HUDEP-2 (cell line): ENCODE results near the gene COL4A3.
"Not testable (repeated sequence)": the region's sequence is repeated elsewhere in the genome, so short reads cannot be mapped to it uniquely, and the experiment has no call there.

Experiments
- DNase-seq, 76 experiments: peaks; one replicate each; lab custom pipeline; 2025; ENCODE audit not compliant: unreplicated experiment in 76 of 76; lab: John Stamatoyannopoulos, UW

The COL4A3 gene

GRCh38 chr2:227154986-227155774, 9.2 kb upstream of the COL4A3 start:
- DNase-seq, result no peak

DNA sequence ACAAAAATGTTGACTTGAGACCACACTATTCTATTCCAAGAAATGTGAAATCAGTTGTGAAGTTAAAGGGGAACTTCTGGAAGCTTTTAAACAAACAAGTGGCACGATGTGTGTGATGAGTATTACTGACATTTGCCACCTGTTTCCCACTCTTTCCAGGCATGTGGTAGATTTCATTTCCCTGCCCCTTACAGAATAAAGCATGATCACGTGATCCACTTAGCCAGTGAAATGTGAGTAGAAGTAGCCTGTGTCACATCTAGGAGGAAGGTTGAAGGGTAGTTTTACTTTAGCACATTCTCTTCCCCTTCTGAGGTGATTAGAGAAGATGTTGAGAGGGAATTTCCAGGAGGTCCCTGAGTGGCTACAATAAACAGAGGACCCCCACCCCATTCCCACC, 4.3 kb upstream of the COL4A3 start:
- DNase-seq, result no peak

DNA sequence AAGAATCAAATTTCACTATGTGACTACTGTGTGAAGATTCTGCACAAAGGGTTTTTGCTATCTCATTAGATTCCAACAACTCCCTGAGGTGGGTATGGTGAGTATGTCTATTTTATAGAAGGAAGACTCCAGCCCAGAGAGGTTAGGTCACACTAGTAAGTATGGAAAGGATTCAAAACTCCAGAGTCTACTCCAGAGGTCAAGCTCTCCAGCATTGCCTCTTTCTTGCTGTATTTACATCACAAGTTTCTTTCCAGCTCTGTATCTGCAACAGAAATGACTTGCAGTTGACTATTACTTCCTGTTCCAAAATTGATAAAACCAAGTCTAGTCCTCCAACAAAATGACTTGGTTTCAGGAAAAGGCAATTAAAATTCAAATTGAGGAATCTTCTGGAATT, 2.5 kb upstream of the COL4A3 start:
- DNase-seq, result no peak

DNA sequence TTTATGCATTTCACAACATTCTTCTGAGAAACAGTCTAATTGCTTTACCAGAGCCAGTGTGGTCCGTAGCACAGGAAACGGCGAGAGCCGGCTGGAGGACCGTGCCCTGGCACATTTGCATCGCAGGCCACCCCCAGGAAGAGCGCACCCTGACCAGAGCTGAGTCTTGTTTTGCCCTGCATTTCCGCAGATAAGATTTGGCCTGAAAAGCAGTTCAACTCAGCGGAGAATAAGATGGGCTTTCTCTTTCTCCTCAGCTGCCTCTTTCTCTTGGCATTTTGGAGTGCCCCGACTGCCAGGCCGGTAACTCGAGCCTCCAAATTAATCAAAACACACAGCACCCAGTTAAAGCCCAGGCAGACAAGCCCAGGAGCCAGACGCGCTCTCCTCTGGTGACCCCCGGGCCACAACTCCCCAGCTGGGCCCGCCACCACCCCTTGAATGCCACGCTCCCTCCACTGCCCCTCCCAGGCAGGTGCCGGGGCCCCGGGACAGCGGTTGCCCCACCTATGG, 883 bp upstream of the COL4A3 start:
- DNase-seq, result no peak

DNA sequence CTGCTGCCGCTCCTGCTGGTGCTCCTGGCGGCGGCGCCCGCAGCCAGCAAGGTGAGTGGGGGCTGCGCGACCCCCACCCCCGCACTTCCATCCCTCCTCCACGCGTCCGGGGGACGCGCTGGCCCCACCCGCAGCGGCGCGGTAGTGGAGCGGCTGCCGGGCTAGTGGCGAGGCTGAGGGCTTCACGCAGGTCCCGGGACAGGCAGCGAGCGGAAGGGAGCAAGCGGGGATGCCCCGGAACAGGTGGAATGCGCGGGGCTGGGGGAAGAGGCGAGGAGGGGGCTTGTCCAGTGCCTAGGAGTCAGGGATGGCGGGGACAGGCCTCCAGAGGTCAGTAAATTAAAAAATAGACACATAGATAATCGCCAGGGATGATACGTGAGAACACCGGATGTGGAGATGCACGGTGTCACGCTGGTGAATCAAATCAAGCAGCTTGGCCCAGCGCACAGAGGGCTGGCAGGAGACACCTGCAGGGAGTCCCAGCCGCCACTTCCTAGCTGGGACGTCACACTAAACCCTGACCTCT, 403 bp downstream of the COL4A3 start:
- no peak for DNase-seq

DNA sequence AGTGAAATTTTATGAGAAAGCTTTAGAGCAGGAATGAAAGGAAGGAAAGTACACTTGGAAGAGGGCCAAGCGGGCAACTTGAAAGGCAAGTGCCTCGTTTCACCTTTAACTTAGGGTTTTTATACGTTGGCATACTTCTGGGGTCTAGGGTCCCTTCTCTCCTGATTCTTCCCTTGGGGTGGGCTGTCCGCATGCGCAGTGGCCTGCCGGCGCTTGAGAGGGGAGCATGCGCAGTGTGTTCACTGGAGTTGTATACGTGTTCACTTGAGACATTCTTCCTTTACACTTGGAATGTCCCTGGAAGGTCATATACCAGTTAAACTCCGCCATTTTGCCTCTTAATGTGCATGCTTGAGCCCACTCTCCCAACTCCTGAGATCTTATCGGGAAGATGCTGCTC, 7.4 kb downstream of the COL4A3 start:
- not testable (repeated sequence) for DNase-seq

DNA sequence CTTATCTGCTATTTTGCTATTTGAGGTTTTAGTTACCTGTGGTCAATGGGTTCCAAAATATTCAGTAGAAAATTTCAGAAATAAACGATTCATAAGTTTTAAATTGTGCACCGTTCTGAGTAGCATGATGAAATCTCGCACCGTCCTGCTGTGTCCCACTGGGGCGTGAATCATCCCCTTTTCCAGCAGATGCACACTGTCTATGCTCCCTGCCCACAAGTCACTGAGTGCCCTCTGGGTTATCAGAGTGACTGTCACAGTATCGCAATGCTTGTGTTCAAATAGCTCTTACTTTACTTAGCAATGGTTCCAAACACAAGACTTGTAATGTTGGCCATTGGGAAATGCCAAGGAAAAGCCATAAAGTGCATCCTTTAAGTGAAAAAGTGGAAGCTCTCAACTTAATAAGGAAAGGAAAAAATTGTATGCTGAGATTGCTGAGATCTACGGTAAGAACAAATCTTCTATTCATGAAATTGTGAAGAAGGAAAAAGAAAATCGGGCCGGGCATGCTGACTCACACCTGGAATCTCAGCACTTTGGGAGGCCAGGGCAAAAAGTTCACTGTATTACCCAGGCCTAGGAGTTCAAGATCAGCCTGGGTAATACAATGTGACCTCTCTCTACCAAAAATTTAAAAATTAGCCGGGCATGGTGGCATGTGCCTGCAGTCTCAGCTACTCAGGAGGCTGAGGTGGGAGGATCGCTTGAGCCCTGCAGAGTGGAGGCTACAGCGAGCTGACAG, 13.3 kb downstream of the COL4A3 start:
- DNase-seq, result no peak

- DNase-seq, result no peak
These were observed 15.7 kb downstream of the COL4A3 start for GRCh38 chr2:227179988-227180685.

DNA sequence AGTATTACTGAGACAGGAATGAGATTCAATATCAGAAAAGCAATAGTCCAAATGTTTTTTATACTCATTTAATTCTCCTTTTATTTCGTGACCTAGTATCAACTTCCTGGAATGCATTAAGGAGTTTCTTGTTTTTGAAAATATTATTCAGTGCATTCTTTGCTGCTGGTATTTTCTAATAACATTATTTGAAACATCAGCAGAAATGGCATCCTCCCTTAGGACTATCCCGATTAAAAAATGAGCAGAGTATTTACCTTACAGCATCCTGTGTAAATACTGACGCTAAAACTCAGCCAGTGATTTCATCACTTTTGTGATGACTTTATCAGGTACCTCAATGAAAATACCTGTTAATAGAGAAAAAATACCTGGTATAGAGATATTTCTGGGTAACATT, 16.3 kb downstream of the COL4A3 start:
- no peak for DNase-seq

- DNase-seq, result no peak
These were observed 18.3 kb downstream of the COL4A3 start for GRCh38 chr2:227182765-227183164.

GRCh38 chr2:227183657-227184367, 19.4 kb downstream of the COL4A3 start:
- no peak for DNase-seq

DNA sequence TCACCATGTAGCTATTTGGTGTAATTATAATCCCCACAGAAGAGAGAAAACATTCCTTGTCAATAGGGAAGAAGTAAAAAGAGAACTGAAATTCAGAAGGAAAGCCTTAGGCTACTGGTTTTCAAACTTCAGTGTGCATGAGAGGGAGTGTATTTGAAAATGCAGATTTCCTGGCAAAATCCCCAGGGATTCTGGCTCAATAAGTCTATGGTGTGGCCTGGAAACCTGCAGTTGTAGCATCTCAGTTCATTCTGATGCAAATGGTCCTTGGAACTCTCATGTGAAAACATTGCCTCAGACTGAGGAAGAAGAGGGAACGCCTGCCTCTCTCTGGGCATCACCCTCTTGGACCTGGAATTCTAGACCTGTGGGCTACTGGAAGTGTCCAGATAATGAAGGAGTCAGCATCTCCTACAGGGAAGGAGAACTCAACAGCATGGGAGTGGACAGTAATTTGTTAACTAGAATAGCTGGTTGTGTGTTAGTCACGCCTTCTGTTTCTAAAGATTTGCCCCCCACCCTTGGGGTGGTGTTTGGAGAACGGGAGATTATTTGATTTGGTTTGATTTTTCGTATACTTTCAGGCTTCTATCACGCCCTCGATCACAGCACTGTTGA, 21.3 kb downstream of the COL4A3 start:
- DNase-seq, result no peak

DNA sequence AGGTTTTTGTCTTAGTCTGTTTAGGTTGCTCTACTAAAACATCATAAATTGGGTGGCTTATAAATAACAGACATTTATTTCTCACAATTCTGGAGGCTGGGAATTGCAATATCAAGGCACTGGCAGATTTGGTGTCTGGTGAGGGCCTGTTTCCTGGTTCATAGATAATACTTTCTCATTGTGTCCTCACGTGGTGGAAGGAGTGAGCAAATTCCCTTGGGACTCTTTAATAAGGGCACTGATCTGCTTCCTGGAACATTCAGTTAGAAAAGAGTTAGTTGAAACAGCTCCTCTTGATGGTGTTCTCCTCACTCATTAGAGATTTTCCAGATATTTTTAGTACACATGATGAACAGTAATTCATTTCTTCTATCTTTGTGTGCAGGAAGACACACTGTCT, 22.3 kb downstream of the COL4A3 start:
- DNase-seq, result no peak

- no peak for DNase-seq
These were observed 23.9 kb downstream of the COL4A3 start for GRCh38 chr2:227188292-227188691.

GRCh38 chr2:227191367-227191766, 26.9 kb downstream of the COL4A3 start:
- no peak for DNase-seq

GRCh38 chr2:227192491-227192890, 28.1 kb downstream of the COL4A3 start:
- no peak for DNase-seq

GRCh38 chr2:227194219-227194618, 29.8 kb downstream of the COL4A3 start:
- no peak for DNase-seq

- DNase-seq, result no peak
These were observed 34.4 kb downstream of the COL4A3 start for GRCh38 chr2:227198866-227199265.

GRCh38 chr2:227201771-227202170, 37.3 kb downstream of the COL4A3 start:
- no peak for DNase-seq

GRCh38 chr2:227204452-227204851, 40.0 kb downstream of the COL4A3 start:
- no peak for DNase-seq
